Measurements from ENCODE around the gene YAE1. TPM values are rescaled to one million over a fixed set of nuclear protein-coding genes. Genes with fewer than 3 reads are reported as not detected.

The YAE1 gene
- total RNA-seq, 2 experiments from 2014 or later: 12.1 to 16.1 TPM

GRCh38 chr7:39560997-39561396 is 5.2 kb upstream of the YAE1 start:
- H3K4me1 Mint-ChIP-seq: peaks cover 7% of the 10 kb centered on the region
- no peaks in the 10 kb centered on the region for H3K36me3 Mint-ChIP-seq (ENCODE audit: low read depth)
- DNase-seq: no peak
- H3K9me3 Mint-ChIP-seq: no peaks in the 10 kb centered on the region
- CTCF ChIA-PET: no interaction called here
- no peak overlapping the region for H3K27ac Mint-ChIP-seq
- POLR2A ChIA-PET: no interaction called here
- H3K4me3 Mint-ChIP-seq: no peak overlapping the region
- peaks cover 17% of the 10 kb centered on the region for H3K27me3 Mint-ChIP-seq

GRCh38 chr7:39565538-39565937 is 666 bp upstream of the YAE1 start:
- Mint-ChIP-seq H3K27ac (peak overlapping the region; percentile 93), H3K4me1 (peaks cover 19% of the 10 kb centered on the region), H3K4me3 (peak overlapping the region; percentile 96), H3K36me3 (ENCODE audit: low read depth) (peaks cover 12% of the 10 kb centered on the region), H3K9me3 (no peaks in the 10 kb centered on the region), H3K27me3 (peaks cover 6% of the 10 kb centered on the region)
- no peak for DNase-seq
- POLR2A ChIA-PET: no interaction called here
- CTCF ChIA-PET: no interaction called here

- H3K4me1 Mint-ChIP-seq: peaks cover 19% of the 10 kb centered on the region
- POLR2A ChIA-PET: interaction anchor here (0.6 kb wide), 1 partner anchor 372 kb away, joined by 5 read pairs; no protein-coding TSS in a partner anchor
These were observed 1.1 kb downstream of the YAE1 start for GRCh38 chr7:39567294-39567693.

GRCh38 chr7:39574673-39575349 is 8.6 kb downstream of the YAE1 start:
- H3K4me3 Mint-ChIP-seq: no peak overlapping the region
- H3K4me1 Mint-ChIP-seq: peaks cover 7% of the 10 kb centered on the region
- ChIA-PET CTCF (interaction anchor here (1.0 to 1.3 kb wide), 2 partner anchors 158 to 167 kb away, joined by 3 read pairs; no protein-coding TSS in a partner anchor), POLR2A (no interaction called here)
- H3K27me3 Mint-ChIP-seq: no peaks in the 10 kb centered on the region
- peaks cover 12% of the 10 kb centered on the region for H3K36me3 Mint-ChIP-seq (ENCODE audit: low read depth)
- H3K9me3 Mint-ChIP-seq: no peaks in the 10 kb centered on the region
- H3K27ac Mint-ChIP-seq: no peak overlapping the region
- no peak for DNase-seq

More at GRCh38 chr7:39567294-39567693, 1.1 kb downstream of the YAE1 start:
- peaks cover 17% of the 10 kb centered on the region for H3K36me3 Mint-ChIP-seq (ENCODE audit: low read depth)
- H3K9me3 Mint-ChIP-seq: no peaks in the 10 kb centered on the region
- no peak for DNase-seq
- CTCF ChIA-PET: interaction anchor here (0.6 to 2.1 kb wide), 2 partner anchors 14 to 444 kb away, joined by 5 to 6 read pairs; no protein-coding TSS in a partner anchor
- H3K4me3 Mint-ChIP-seq: peak overlapping the region; percentile 96
- H3K27ac Mint-ChIP-seq: no peak overlapping the region
- no peaks in the 10 kb centered on the region for H3K27me3 Mint-ChIP-seq

GRCh38 chr7:39577229-39577874 is 11.1 kb downstream of the YAE1 start:
- Mint-ChIP-seq H3K4me1 (peaks cover 15% of the 10 kb centered on the region), H3K27ac (no peak overlapping the region), H3K27me3 (no peaks in the 10 kb centered on the region), H3K36me3 (ENCODE audit: low read depth) (peaks cover under 1% of the 10 kb centered on the region), H3K9me3 (no peaks in the 10 kb centered on the region), H3K4me3 (no peak overlapping the region)
- POLR2A ChIA-PET: no interaction called here
- DNase-seq: no peak
- CTCF ChIA-PET: interaction anchor here (1.6 to 6.8 kb wide), 4 partner anchors 16 to 170 kb away, joined by 5 to 80 read pairs (median 30); no protein-coding TSS in a partner anchor

GRCh38 chr7:39580149-39580874 is 14.1 kb downstream of the YAE1 start:
- Mint-ChIP-seq H3K4me3 (no peak overlapping the region), H3K27me3 (no peaks in the 10 kb centered on the region), H3K4me1 (peaks cover 8% of the 10 kb centered on the region), H3K36me3 (ENCODE audit: low read depth) (no peaks in the 10 kb centered on the region), H3K27ac (no peak overlapping the region), H3K9me3 (no peaks in the 10 kb centered on the region)
- POLR2A ChIA-PET: interaction anchor here (1.0 kb wide), 1 partner anchor 43 kb away, joined by 3 read pairs; the partner anchor contains the start of gene RALA
- CTCF ChIA-PET: interaction anchor here (0.6 to 6.8 kb wide), 24 partner anchors 9 to 554 kb away, joined by 3 to 80 read pairs (median 4); partner anchors contain the start of genes MPLKIP, SUGCT and YAE1
- DNase-seq: peak; percentile 82

GRCh38 chr7:39582536-39582935 is 16.3 kb downstream of the YAE1 start:
- H3K27ac Mint-ChIP-seq: no peak overlapping the region
- H3K27me3 Mint-ChIP-seq: no peaks in the 10 kb centered on the region
- no peaks in the 10 kb centered on the region for H3K36me3 Mint-ChIP-seq (ENCODE audit: low read depth)
- H3K4me3 Mint-ChIP-seq: no peak overlapping the region
- POLR2A ChIA-PET: no interaction called here
- H3K4me1 Mint-ChIP-seq: peaks cover 8% of the 10 kb centered on the region
- CTCF ChIA-PET: interaction anchor here (5.0 to 6.8 kb wide), 2 partner anchors 159 to 165 kb away, joined by 27 to 80 read pairs; no protein-coding TSS in a partner anchor
- H3K9me3 Mint-ChIP-seq: no peaks in the 10 kb centered on the region
- no peak for DNase-seq

GRCh38 chr7:39583539-39583938 is 17.3 kb downstream of the YAE1 start:
- ChIA-PET CTCF (interaction anchor here (1.0 to 1.1 kb wide), 2 partner anchors 161 to 163 kb away, joined by 3 to 5 read pairs; no protein-coding TSS in a partner anchor), POLR2A (no interaction called here)
- Mint-ChIP-seq H3K27me3 (no peaks in the 10 kb centered on the region), H3K36me3 (ENCODE audit: low read depth) (no peaks in the 10 kb centered on the region), H3K4me1 (peaks cover 15% of the 10 kb centered on the region), H3K4me3 (no peak overlapping the region), H3K27ac (no peak overlapping the region), H3K9me3 (no peaks in the 10 kb centered on the region)
- no peak for DNase-seq

GRCh38 chr7:39587393-39587792 is 21.2 kb downstream of the YAE1 start:
- DNase-seq: no peak
- ChIA-PET CTCF (interaction anchor here (0.9 kb wide), 1 partner anchor 148 kb away, joined by 4 read pairs; no protein-coding TSS in a partner anchor), POLR2A (no interaction called here)
- Mint-ChIP-seq H3K4me3 (no peak overlapping the region), H3K27ac (no peak overlapping the region), H3K9me3 (peaks cover 2% of the 10 kb centered on the region), H3K27me3 (no peaks in the 10 kb centered on the region), H3K36me3 (ENCODE audit: low read depth) (peaks cover 8% of the 10 kb centered on the region), H3K4me1 (peaks cover 37% of the 10 kb centered on the region)

- H3K36me3 Mint-ChIP-seq (ENCODE audit: low read depth): peaks cover 8% of the 10 kb centered on the region
- peaks cover 2% of the 10 kb centered on the region for H3K9me3 Mint-ChIP-seq
- H3K27ac Mint-ChIP-seq: no peak overlapping the region
- H3K4me1 Mint-ChIP-seq: peaks cover 42% of the 10 kb centered on the region
- ChIA-PET CTCF (interaction anchor here (0.6 to 1.9 kb wide), 5 partner anchors 9 to 451 kb away, joined by 3 to 18 read pairs (median 4); no protein-coding TSS in a partner anchor), POLR2A (no interaction called here)
- no peak overlapping the region for H3K4me3 Mint-ChIP-seq
- no peaks in the 10 kb centered on the region for H3K27me3 Mint-ChIP-seq
- DNase-seq: no peak
These were observed 22.2 kb downstream of the YAE1 start for GRCh38 chr7:39588416-39588815.

- ChIA-PET CTCF (interaction anchor here (0.9 to 1.9 kb wide), 3 partner anchors 10 to 156 kb away, joined by 3 to 18 read pairs (median 3); no protein-coding TSS in a partner anchor), POLR2A (no interaction called here)
- Mint-ChIP-seq H3K9me3 (peaks cover 5% of the 10 kb centered on the region), H3K27ac (peak overlapping the region; percentile 62), H3K27me3 (no peaks in the 10 kb centered on the region), H3K4me3 (peak overlapping the region; percentile 32), H3K36me3 (ENCODE audit: low read depth) (peaks cover 16% of the 10 kb centered on the region), H3K4me1 (peaks cover 47% of the 10 kb centered on the region)
- peak; percentile 82 for DNase-seq
These were observed 23.3 kb downstream of the YAE1 start for GRCh38 chr7:39589323-39590111.

- Mint-ChIP-seq H3K4me3 (no peak overlapping the region), H3K4me1 (peaks cover 47% of the 10 kb centered on the region), H3K36me3 (ENCODE audit: low read depth) (peaks cover 16% of the 10 kb centered on the region), H3K27me3 (no peaks in the 10 kb centered on the region), H3K9me3 (peaks cover 5% of the 10 kb centered on the region), H3K27ac (peak overlapping the region; percentile 69)
- ChIA-PET POLR2A (interaction anchor here (0.6 kb wide), 1 partner anchor 29 kb away, joined by 3 read pairs; no protein-coding TSS in a partner anchor), CTCF (interaction anchor here (0.7 to 2.9 kb wide), 6 partner anchors 12 to 1127 kb away, joined by 3 to 11 read pairs (median 4); partner anchors contain the start of gene RALA)
- no peak for DNase-seq
These were observed 26.4 kb downstream of the YAE1 start for GRCh38 chr7:39592586-39592985.
